Right lobe of liver (tissue), 4 donors: ENCODE results near the gene STARD4.

Experiments used
- POLR2A ChIP-seq: fragments of 450-650 bp; IDR thresholded peaks from one replicate; pipeline ENCODE4 v1.6.1; 2017; ENCODE audit warnings: antibody characterized with exemption, mild to moderate bottlenecking
- TF ChIP-seq, protein P1 (sequence below), 4 donors: fragments of 200-600 bp in 3 of 4; fragments of 450-650 bp in 1 of 4; IDR thresholded peaks; one replicate each; pipeline versions ENCODE4 v1.5.1 to v1.8.0; 2016 to 2022; ENCODE audit warnings: antibody characterized with exemption in 4 of 4, mild to moderate bottlenecking in 2 of 4
- donor health status: DM: no; HTN: no; CAD: no.
- donor health status: DM: no; HTN: no; CAD: no.
- donor health status: DM: no; HTN: yes; CAD: no.

DNA sequence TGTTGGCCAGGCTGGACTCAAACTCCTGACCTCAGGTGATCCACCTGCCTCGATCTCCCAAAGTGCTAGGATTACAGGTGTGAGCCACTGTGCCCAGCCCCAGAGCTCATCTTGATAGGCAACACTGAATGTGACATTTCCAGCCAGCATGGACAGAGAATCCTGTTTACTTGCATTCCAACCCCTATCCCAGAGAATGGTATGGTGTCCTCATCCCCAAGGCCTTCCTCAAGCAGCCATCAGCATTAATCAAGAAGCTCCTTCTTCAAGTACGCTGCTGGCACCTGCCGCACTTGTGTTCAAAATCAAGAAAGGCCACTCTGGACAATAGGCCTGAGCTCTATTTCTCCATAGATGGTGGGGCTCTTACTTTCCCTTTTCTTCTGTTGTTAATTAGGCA lies 40.2 kb downstream of the STARD4 start:
- TF ChIP-seq, protein P1, sequence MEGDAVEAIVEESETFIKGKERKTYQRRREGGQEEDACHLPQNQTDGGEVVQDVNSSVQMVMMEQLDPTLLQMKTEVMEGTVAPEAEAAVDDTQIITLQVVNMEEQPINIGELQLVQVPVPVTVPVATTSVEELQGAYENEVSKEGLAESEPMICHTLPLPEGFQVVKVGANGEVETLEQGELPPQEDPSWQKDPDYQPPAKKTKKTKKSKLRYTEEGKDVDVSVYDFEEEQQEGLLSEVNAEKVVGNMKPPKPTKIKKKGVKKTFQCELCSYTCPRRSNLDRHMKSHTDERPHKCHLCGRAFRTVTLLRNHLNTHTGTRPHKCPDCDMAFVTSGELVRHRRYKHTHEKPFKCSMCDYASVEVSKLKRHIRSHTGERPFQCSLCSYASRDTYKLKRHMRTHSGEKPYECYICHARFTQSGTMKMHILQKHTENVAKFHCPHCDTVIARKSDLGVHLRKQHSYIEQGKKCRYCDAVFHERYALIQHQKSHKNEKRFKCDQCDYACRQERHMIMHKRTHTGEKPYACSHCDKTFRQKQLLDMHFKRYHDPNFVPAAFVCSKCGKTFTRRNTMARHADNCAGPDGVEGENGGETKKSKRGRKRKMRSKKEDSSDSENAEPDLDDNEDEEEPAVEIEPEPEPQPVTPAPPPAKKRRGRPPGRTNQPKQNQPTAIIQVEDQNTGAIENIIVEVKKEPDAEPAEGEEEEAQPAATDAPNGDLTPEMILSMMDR (IDR thresholded peaks at IDR 0.05), result no peak
- TF ChIP-seq POLR2A, result no peak
